ENCODE results near the gene SELENOS.

DNA sequence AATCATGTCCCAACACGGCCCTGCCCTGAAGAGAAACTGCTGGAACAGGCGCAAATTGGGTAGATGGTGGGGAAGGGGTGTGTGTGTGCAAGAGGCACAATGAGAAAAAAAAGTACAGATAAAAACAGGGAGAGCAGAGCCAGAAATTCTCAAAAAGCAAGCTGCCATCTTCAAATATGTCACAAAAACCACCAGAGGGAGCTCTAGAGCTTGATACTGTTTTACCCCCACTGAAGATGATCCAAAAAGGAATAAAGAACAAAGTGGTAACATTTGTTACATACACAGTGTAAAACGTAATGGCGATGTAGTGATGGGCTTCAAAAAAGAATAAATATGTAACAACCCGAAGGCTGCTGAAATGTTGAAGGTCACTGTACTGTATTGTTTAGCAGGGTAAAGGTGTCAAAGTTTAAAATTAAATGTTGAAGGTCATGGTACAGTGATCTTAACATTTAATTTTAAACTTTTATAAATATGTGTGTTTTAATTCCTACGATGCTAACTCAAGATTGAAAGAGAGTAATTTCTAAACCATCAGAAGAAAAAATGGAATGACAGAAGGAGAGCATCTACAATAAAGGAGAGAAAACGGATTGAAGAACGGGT is 11.7 kb upstream of the SELENOS start:
- TF ChIP-seq CTCF (IDR thresholded peaks at IDR 0.05; ENCODE audit: insufficient read depth, low read length): peak; percentile 46
- no peak for TF ChIP-seq SPI1 (IDR thresholded peaks at IDR 0.05; ENCODE audit: borderline replicate concordance, low read depth)

Data from HL-60 (cell line).